HEK293T (cell line): ENCODE results near the gene MYH10.

Experiments used
- CTCF ChIA-PET: fragments of 350-600 bp; formaldehyde crosslinking; extraction: SDS; loops from one replicate; lab custom pipeline; 2021; ENCODE audit warnings: antibody characterized with exemption, inconsistent platforms; lab: Yijun Ruan, JAX
- POLR2A ChIA-PET: fragments of 350-600 bp; formaldehyde crosslinking; extraction: SDS; loops from one replicate; lab custom pipeline; 2020; ENCODE audit warnings: antibody characterized with exemption, inconsistent platforms; lab: Yijun Ruan, JAX
- DNase-seq: peaks from one replicate; pipeline ENCODE4 v3.0.0; 2012; ENCODE audit warnings: mixed read lengths; ENCODE audit errors: extremely low spot score
- ARNT ChIP-seq: fragments of 450-650 bp; IDR thresholded peaks from 2 replicates; pipeline ENCODE4 v1.6.1; 2017; ENCODE audit warnings: mild to moderate bottlenecking
- BHLHE40 ChIP-seq: fragments of 450-650 bp; IDR thresholded peaks from 2 replicates; pipeline ENCODE4 v1.6.1; 2016; ENCODE audit warnings: mild to moderate bottlenecking, moderate library complexity, borderline replicate concordance
- CTBP1 ChIP-seq: fragments of 450-650 bp; IDR thresholded peaks from 2 replicates; pipeline ENCODE4 v1.6.1; 2016; ENCODE audit warnings: borderline replicate concordance
- ELF4 ChIP-seq: fragments of 450-650 bp; IDR thresholded peaks from 2 replicates; pipeline ENCODE4 v1.6.1; 2017; ENCODE audit warnings: antibody characterized with exemption
- FOXA1 ChIP-seq: fragments of 450-650 bp; IDR thresholded peaks from 2 replicates; pipeline ENCODE4 v1.6.1; 2016; ENCODE audit warnings: mild to moderate bottlenecking
- FOXK2 ChIP-seq: fragments of 450-650 bp; IDR thresholded peaks from 2 replicates; pipeline ENCODE4 v1.6.1; 2016; ENCODE audit warnings: mild to moderate bottlenecking
- FOXM1 ChIP-seq: fragments of 450-650 bp; IDR thresholded peaks from 2 replicates; pipeline ENCODE4 v1.6.1; 2017; ENCODE audit warnings: mild to moderate bottlenecking, borderline replicate concordance
- HDGF ChIP-seq: fragments of 450-650 bp; IDR thresholded peaks from 2 replicates; pipeline ENCODE4 v1.6.1; 2017; ENCODE audit warnings: antibody characterized with exemption, borderline replicate concordance
- L3MBTL2 ChIP-seq: fragments of 450-650 bp; conservative IDR thresholded peaks from 2 replicates; pipeline ENCODE4 v1.6.1; 2016; ENCODE audit warnings: mild to moderate bottlenecking
- LEF1 ChIP-seq: fragments of 450-650 bp; IDR thresholded peaks from 2 replicates; pipeline ENCODE4 v1.6.1; 2017; ENCODE audit warnings: mild to moderate bottlenecking, borderline replicate concordance
- NFRKB ChIP-seq: fragments of 450-650 bp; IDR thresholded peaks from 2 replicates; pipeline ENCODE4 v1.6.1; 2016; ENCODE audit warnings: mild to moderate bottlenecking, moderate library complexity
- PKNOX1 ChIP-seq: fragments of 450-650 bp; IDR thresholded peaks from 2 replicates; pipeline ENCODE4 v1.6.1; 2016
- SP1 ChIP-seq: fragments of 450-650 bp; IDR thresholded peaks from 2 replicates; pipeline ENCODE4 v1.6.1; 2017
- SUZ12 ChIP-seq: fragments of 450-650 bp; IDR thresholded peaks from 2 replicates; pipeline ENCODE4 v1.6.1; 2016; ENCODE audit warnings: mild to moderate bottlenecking
- TARDBP ChIP-seq: fragments of 450-650 bp; IDR thresholded peaks from 2 replicates; pipeline ENCODE4 v1.6.1; 2016
- ZNF384 ChIP-seq: fragments of 450-650 bp; IDR thresholded peaks from 2 replicates; pipeline ENCODE4 v1.6.1; 2016

Gene MYH10

GRCh38 chr17:8654822-8655221 lies 24.3 kb upstream of the MYH10 start:
- ChIA-PET CTCF (no interaction called here), POLR2A (no interaction called here)
- TF ChIP-seq SP1 = no peak
- DNase-seq = no peak

GRCh38 chr17:8651013-8651412 lies 20.5 kb upstream of the MYH10 start:
- CTCF ChIA-PET = interaction anchor here (0.7 kb wide), 1 partner anchor 95 kb away, joined by 7 read pairs; no protein-coding TSS in a partner anchor
- TF ChIP-seq CTBP1 = no peak
- no peak for TF ChIP-seq FOXK2
- no peak for TF ChIP-seq ELF4
- no peak for TF ChIP-seq BHLHE40
- no peak for TF ChIP-seq L3MBTL2
- no peak for TF ChIP-seq ZNF384
- TF ChIP-seq NFRKB = no peak
- POLR2A ChIA-PET = interaction anchor here (2.4 kb wide), 1 partner anchor 21 kb away, joined by 6 read pairs; the partner anchor contains the start of gene MYH10
- DNase-seq = no peak

- ChIA-PET POLR2A (interaction anchor here (2.4 kb wide), 1 partner anchor 20 kb away, joined by 6 read pairs; the partner anchor contains the start of gene MYH10), CTCF (interaction anchor here (0.7 kb wide), 1 partner anchor 96 kb away, joined by 7 read pairs; no protein-coding TSS in a partner anchor)
- TF ChIP-seq FOXM1 = no peak
- no peak for TF ChIP-seq ZNF384
- no peak for TF ChIP-seq ELF4
- no peak for TF ChIP-seq FOXK2
- no peak for TF ChIP-seq L3MBTL2
- no peak for TF ChIP-seq LEF1
- no peak for TF ChIP-seq PKNOX1
- TF ChIP-seq CTBP1 = no peak
- no peak for TF ChIP-seq ARNT
- no peak for TF ChIP-seq HDGF
- TF ChIP-seq BHLHE40 = no peak
- TF ChIP-seq FOXA1 = no peak
- no peak for TF ChIP-seq TARDBP
- no peak for TF ChIP-seq SUZ12
- no peak for TF ChIP-seq SP1
- TF ChIP-seq NFRKB = no peak
- no peak for DNase-seq
Observed at GRCh38 chr17:8650119-8650499, 19.6 kb upstream of the MYH10 start.

- TF ChIP-seq ARNT (no peak), L3MBTL2 (no peak), ELF4 (no peak), FOXK2 (no peak), ZNF384 (no peak), SUZ12 (no peak), NFRKB (no peak)
- no peak for DNase-seq
- CTCF ChIA-PET = no interaction called here
- POLR2A ChIA-PET = interaction anchor here (2.4 kb wide), 1 partner anchor 19 kb away, joined by 6 read pairs; the partner anchor contains the start of gene MYH10
Observed at GRCh38 chr17:8649157-8650118, 18.9 kb upstream of the MYH10 start.

- no peak for DNase-seq
- POLR2A ChIA-PET = no interaction called here
- no peak for TF ChIP-seq ELF4
- CTCF ChIA-PET = no interaction called here
Observed at GRCh38 chr17:8647956-8648355, 17.4 kb upstream of the MYH10 start.

GRCh38 chr17:8647202-8647601 lies 16.7 kb upstream of the MYH10 start:
- ChIA-PET CTCF (no interaction called here), POLR2A (no interaction called here)
- no peak for TF ChIP-seq TARDBP
- no peak for TF ChIP-seq PKNOX1
- no peak for TF ChIP-seq SP1
- TF ChIP-seq SUZ12 = no peak
- DNase-seq = no peak

- CTCF ChIA-PET = no interaction called here
- no peak for DNase-seq
- POLR2A ChIA-PET = no interaction called here
- TF ChIP-seq HDGF = no peak
- no peak for TF ChIP-seq LEF1
- TF ChIP-seq BHLHE40 = no peak
- no peak for TF ChIP-seq CTBP1
- TF ChIP-seq TARDBP = no peak
- no peak for TF ChIP-seq FOXK2
- TF ChIP-seq L3MBTL2 = no peak
- no peak for TF ChIP-seq ARNT
- TF ChIP-seq FOXA1 = no peak
- no peak for TF ChIP-seq SP1
- TF ChIP-seq NFRKB = no peak
- no peak for TF ChIP-seq PKNOX1
- TF ChIP-seq FOXM1 = no peak
Observed at GRCh38 chr17:8644507-8644902, 14.0 kb upstream of the MYH10 start.
